Fibroblast of lung (primary cell): ENCODE measurements around the gene PLCXD3. TPM values are rescaled to one million over a fixed set of nuclear protein-coding genes. Genes with fewer than 3 reads are reported as not detected.
A peak's percentile ranks its signal among the peaks of the same experiment; 100 is the strongest.

Experiments used
- DNase-seq, 2 donors: peaks; one replicate each; pipeline versions ENCODE4 v3.0.0 to v3.0.0-alpha.2; 2010; ENCODE audit warnings: low read depth in 2 of 2
- H2AFZ ChIP-seq: 2 replicates; pipeline ENCODE4 v1.5.1; 2012; ENCODE audit warnings: low read length, control low read depth, inconsistent platforms
- H3K27ac ChIP-seq: 2 replicates; pipeline ENCODE4 v1.5.1; 2011; ENCODE audit warnings: low read length, control low read depth; ENCODE audit not compliant: insufficient read depth
- H3K27me3 ChIP-seq: 2 replicates; pipeline ENCODE4 v1.5.1; 2011; ENCODE audit warnings: mild to moderate bottlenecking, low read length; ENCODE audit not compliant: control insufficient read depth, insufficient read depth
- H3K36me3 ChIP-seq: 2 replicates; pipeline ENCODE4 v1.5.1; 2011; ENCODE audit warnings: low read length; ENCODE audit not compliant: control insufficient read depth, insufficient read depth
- H3K4me1 ChIP-seq: 2 replicates; pipeline ENCODE4 v1.5.1; 2011; ENCODE audit warnings: low read length; ENCODE audit not compliant: control insufficient read depth, insufficient read depth; ENCODE audit errors: extremely low read depth
- H3K4me2 ChIP-seq: 2 replicates; pipeline ENCODE4 v1.5.1; 2011; ENCODE audit warnings: low read length, control low read depth; ENCODE audit not compliant: insufficient read depth; ENCODE audit errors: extremely low read depth
- H3K4me3 ChIP-seq, 4 experiments: fragments of 200-600 bp in 1 of 4; sonication (generic) in 1 of 4; replicated peaks in 1 of 4; 2 replicates each; pipeline ENCODE4 v1.5.1; 2011 to 2016; ENCODE audit warnings: low read length in 4 of 4, low read depth in 3 of 4, mild to moderate bottlenecking in 3 of 4, control low read depth in 2 of 4, inconsistent platforms in 1 of 4, mixed read lengths in 1 of 4; ENCODE audit not compliant: insufficient read depth in 1 of 4; ENCODE audit errors: control extremely low read depth in 1 of 4
- H3K79me2 ChIP-seq: 2 replicates; pipeline ENCODE4 v1.5.1; 2012; ENCODE audit warnings: mild to moderate bottlenecking, low read length, inconsistent platforms; ENCODE audit not compliant: control insufficient read depth, insufficient read depth
- H3K9ac ChIP-seq: 2 replicates; pipeline ENCODE4 v1.5.1; 2011; ENCODE audit warnings: mild to moderate bottlenecking, low read length, control low read depth; ENCODE audit not compliant: insufficient read depth
- H3K9me3 ChIP-seq: 2 replicates; pipeline ENCODE4 v1.5.1; 2012; ENCODE audit warnings: low read depth, low read length; ENCODE audit not compliant: control insufficient read depth, insufficient read depth
- H4K20me1 ChIP-seq: 2 replicates; pipeline ENCODE4 v1.5.1; 2011; ENCODE audit warnings: low read length; ENCODE audit not compliant: control insufficient read depth, insufficient read depth; ENCODE audit errors: extremely low read depth
- CTCF ChIP-seq, 2 donors: IDR thresholded peaks in 1 of 2; conservative IDR thresholded peaks in 1 of 2; 1 replicate in 1 of 2; 2 replicates in 1 of 2; pipeline ENCODE4 v1.5.1; 2011 to 2012; ENCODE audit warnings: low read length in 2 of 2, control low read depth in 1 of 2, inconsistent platforms in 1 of 2, low read depth in 1 of 2, mild to moderate bottlenecking in 1 of 2
- EZH2 ChIP-seq: IDR thresholded peaks from 2 replicates; pipeline ENCODE4 v1.5.1; 2012; ENCODE audit warnings: low read length, control low read depth, mild to moderate bottlenecking; ENCODE audit errors: missing control alignments
- polyA plus RNA-seq, 2 donors: library from polyadenylated mRNA; depleted of rRNA in 1 of 2; stranded (reverse) in 1 of 2; unstranded in 1 of 2; fragments of >200 nt; gene quantifications; 2 replicates each; pipeline ENCODE4 v1.2.1, GENCODE V29; 2011 to 2012; ENCODE audit warnings: missing spikeins in 1 of 2
- total RNA-seq: library from RNA; depleted of rRNA; stranded (reverse); fragments of >200 nt; gene quantifications from 2 replicates; pipeline ENCODE4 v1.2.1, GENCODE V29; 2014

The PLCXD3 gene
- total and polyA plus RNA-seq, 2 donors (not counting 1 experiment from before 2014, with no cell fraction given), result 0.02 to 1.3 TPM

- TF ChIP-seq CTCF (conservative IDR thresholded peaks at IDR 0.05 in 1 of 2, IDR thresholded peaks at IDR 0.05 in 1 of 2; ENCODE audit: low read depth in 1 of 2, low read length in 2 of 2), result no peak
- TF ChIP-seq EZH2, result no peak
- no peak overlapping the region for H2AFZ ChIP-seq
These were observed 229.1 kb downstream of the PLCXD3 start for GRCh38 chr5:41281215-41281810.

GRCh38 chr5:41279040-41279439 lies 231.4 kb downstream of the PLCXD3 start:
- TF ChIP-seq CTCF (conservative IDR thresholded peaks at IDR 0.05 in 1 of 2, IDR thresholded peaks at IDR 0.05 in 1 of 2; ENCODE audit: low read depth in 1 of 2, low read length in 2 of 2), result no peak
- TF ChIP-seq EZH2, result no peak
- H3K79me2 ChIP-seq, result no peaks in the 10 kb centered on the region
- DNase-seq, result peak in 1 of 2 donors; percentile 2
- H3K27me3 ChIP-seq, result no peaks in the 10 kb centered on the region
- no peaks in the 10 kb centered on the region for H3K4me1 ChIP-seq
- no peaks in the 10 kb centered on the region for H3K36me3 ChIP-seq
- no peaks in the 10 kb centered on the region for H3K9me3 ChIP-seq
- no peak overlapping the region for H2AFZ ChIP-seq
- H3K4me3 ChIP-seq, result no peak overlapping the region
- H3K9ac ChIP-seq, result no peak overlapping the region
- H3K4me2 ChIP-seq, result no peak overlapping the region
- no peaks in the 10 kb centered on the region for H4K20me1 ChIP-seq
- H3K27ac ChIP-seq, result no peak overlapping the region

More at GRCh38 chr5:41281215-41281810, 229.1 kb downstream of the PLCXD3 start:
- Histone ChIP-seq H3K9ac (no peak overlapping the region), H3K4me1 (no peaks in the 10 kb centered on the region), H3K36me3 (no peaks in the 10 kb centered on the region), H3K9me3 (no peaks in the 10 kb centered on the region), H3K27ac (no peak overlapping the region), H3K4me2 (no peak overlapping the region), H4K20me1 (no peaks in the 10 kb centered on the region), H3K27me3 (no peaks in the 10 kb centered on the region), H3K79me2 (no peaks in the 10 kb centered on the region), H3K4me3 (no peak overlapping the region)
- DNase-seq, result no peak

GRCh38 chr5:41277476-41278245 lies 232.7 kb downstream of the PLCXD3 start:
- TF ChIP-seq EZH2, result no peak
- no peak for TF ChIP-seq CTCF (conservative IDR thresholded peaks at IDR 0.05 in 1 of 2, IDR thresholded peaks at IDR 0.05 in 1 of 2; ENCODE audit: low read depth in 1 of 2, low read length in 2 of 2)
- no peak overlapping the region for H3K4me2 ChIP-seq
- no peak overlapping the region for H2AFZ ChIP-seq
- no peaks in the 10 kb centered on the region for H4K20me1 ChIP-seq
- H3K4me3 ChIP-seq, result no peak overlapping the region
- no peaks in the 10 kb centered on the region for H3K36me3 ChIP-seq
- no peak overlapping the region for H3K9ac ChIP-seq
- no peaks in the 10 kb centered on the region for H3K27me3 ChIP-seq
- DNase-seq, result no peak
- H3K79me2 ChIP-seq, result no peaks in the 10 kb centered on the region
- H3K4me1 ChIP-seq, result no peaks in the 10 kb centered on the region
- no peak overlapping the region for H3K27ac ChIP-seq
- no peaks in the 10 kb centered on the region for H3K9me3 ChIP-seq
